Pancreas (tissue), 10 donors: ENCODE data around the gene PBRM1. TPM values are rescaled to one million over a fixed set of nuclear protein-coding genes. Genes with fewer than 3 reads are reported as not detected.

Source experiments
- ATAC-seq, 4 donors: fragments of 200-7000 bp; cut with Tn5 transposase; one replicate each; pipeline versions ENCODE4 v1.8.0 to v1.9.1; 2020; ENCODE audit warnings: mild to moderate bottlenecking in 4 of 4, moderate library complexity in 4 of 4
- DNase-seq, 6 donors: peaks; one replicate each; pipeline ENCODE4 v3.0.0-alpha.2; 2020
- FAIRE-seq: peaks from 2 replicates; lab custom pipeline; 2012; peaks lifted over from hg19 to GRCh38; lab: Jason Lieb, UNC
- H3K27ac ChIP-seq, 4 donors: fragments of 200-600 bp; sonication (generic); 1 replicate in 3 of 4; 2 replicates in 1 of 4; pipeline versions ENCODE4 v1.5.0 to v1.8.0; 2020
- H3K27me3 ChIP-seq, 4 donors: fragments of 200-600 bp; one replicate each; pipeline ENCODE4 v1.8.0; 2021
- H3K36me3 ChIP-seq, 3 donors: fragments of 200-600 bp; sonication (generic) in 1 of 3; one replicate each; pipeline versions ENCODE4 v1.5.0 to v1.8.0; 2020 to 2021
- H3K4me1 ChIP-seq, 3 donors: fragments of 200-600 bp; one replicate each; pipeline ENCODE4 v1.8.0; 2021
- H3K4me3 ChIP-seq, 4 donors: fragments of 200-600 bp; sonication (generic) in 2 of 4; one replicate each; pipeline versions ENCODE4 v1.5.0 to v1.8.0; 2020 to 2021
- H3K9me3 ChIP-seq, 4 donors: fragments of 200-600 bp; one replicate each; pipeline ENCODE4 v1.8.0; 2021
- CTCF ChIP-seq, 4 donors: fragments of 200-600 bp; sonication (generic) in 3 of 4; IDR thresholded peaks; one replicate each; pipeline versions ENCODE4 v1.5.0 to v1.8.0; 2021; ENCODE audit warnings: antibody characterized with exemption in 4 of 4
- WGBS, 2 donors: extraction: QIAGEN DNeasy Blood & Tissue Kit; methylation state at CpG; one replicate each; pipeline ENCODE4 v1.1.7; 2013; 5-methylcytosine and 5-hydroxymethylcytosine counted together
- intact Hi-C, 3 donors: fragments of 100-400 bp; cut with DNase I; formaldehyde crosslinking; loops; one replicate each; pipeline versions ENCODE4 v1.11.1 to v1.14.2; 2022
- polyA plus RNA-seq, 2 donors: library from polyadenylated mRNA; stranded (reverse); fragments of 200-250 nt; gene quantifications; one replicate each; pipeline ENCODE4 v1.2.3, GENCODE V29; 2013
- total RNA-seq, 6 donors: library from RNA; stranded (reverse); fragmentation: NEBNext Ultra II Directional in 4 of 6; extraction: Animal tissue kit (Norgen Biotek cat#: 25700) in 4 of 6; gene quantifications; one replicate each; pipeline versions ENCODE4 v1.2.1 to v1.2.4, GENCODE V29; 2021 to 2023
- donor health status: healthy with polysubstance abuse.
- donor health status: DM: no; HTN: no; CAD: no; lungs with moderate emphysema.
- donor health status: DM: no; HTN: no; CAD: no.
- donor health status: control.
- donor health status: control.
- donor health status: Bipolar disorder and iron deficiency.
- donor health status: DM: yes; HTN: yes; CAD: no.
- donor health status: DM: no; HTN: no; CAD: no.
- donor health status: DM: no; HTN: no; CAD: no.
- donor health status: DM: yes; HTN: yes; CAD: no.

The PBRM1 gene
- total and polyA plus RNA-seq, 8 donors, result 7.4 to 34.9 (median 22.5) TPM

GRCh38 chr3:52561028-52561747, 124.5 kb downstream of the PBRM1 start:
- peaks cover 0 to 33% (median 24%) of the 10 kb centered on the region in 3 donors for H3K36me3 ChIP-seq

GRCh38 chr3:52558436-52558835, 127.3 kb downstream of the PBRM1 start:
- DNase-seq (no peak), FAIRE-seq (no peak), ATAC-seq (no peak)
- H3K4me3 ChIP-seq, result no peak overlapping the region
- H3K9me3 ChIP-seq, result no peaks in the 10 kb centered on the region
- WGBS, 2 donors, result 96 to 97% methylated on average over 5 of the region's 5 CpGs
- H3K27ac ChIP-seq, result no peak overlapping the region
- peaks cover 0 to 27% (median 18%) of the 10 kb centered on the region in 3 donors for H3K36me3 ChIP-seq
- H3K4me1 ChIP-seq, result peaks cover 27 to 28% (median 28%) of the 10 kb centered on the region in 3 donors
- H3K27me3 ChIP-seq, result no peaks in the 10 kb centered on the region
- intact Hi-C loops, result no loop called here
- TF ChIP-seq CTCF (IDR thresholded peaks at IDR 0.05), result no peak

More at GRCh38 chr3:52561028-52561747, 124.5 kb downstream of the PBRM1 start:
- H3K27ac ChIP-seq, result no peak overlapping the region
- no peak overlapping the region for H3K4me3 ChIP-seq
- no peak for DNase-seq
- H3K9me3 ChIP-seq, result no peaks in the 10 kb centered on the region
- intact Hi-C loops, result no loop called here
- no peak for FAIRE-seq
- peaks cover 6 to 8% (median 8%) of the 10 kb centered on the region in 3 donors for H3K4me1 ChIP-seq
- no peak for TF ChIP-seq CTCF (IDR thresholded peaks at IDR 0.05)
- no peaks in the 10 kb centered on the region for H3K27me3 ChIP-seq
- WGBS, 2 donors, result 75 to 78% methylated on average over 4 of the region's 4 CpGs
- ATAC-seq, result no peak

GRCh38 chr3:52557011-52557960, 128.4 kb downstream of the PBRM1 start:
- DNase-seq, result no peak
- intact Hi-C loops, result no loop called here
- Histone ChIP-seq H3K4me1 (peaks cover 27 to 28% (median 28%) of the 10 kb centered on the region in 3 donors), H3K9me3 (no peaks in the 10 kb centered on the region), H3K27ac (no peak overlapping the region), H3K36me3 (peaks cover 0 to 21% (median 13%) of the 10 kb centered on the region in 3 donors), H3K4me3 (no peak overlapping the region), H3K27me3 (no peaks in the 10 kb centered on the region)
- WGBS, 2 donors, result 65 to 66% methylated on average over 9 of the region's 9 CpGs
- TF ChIP-seq CTCF (IDR thresholded peaks at IDR 0.05), result no peak
- FAIRE-seq, result no peak
- no peak for ATAC-seq

GRCh38 chr3:52555056-52555455, 130.7 kb downstream of the PBRM1 start:
- H3K4me3 ChIP-seq, result no peak overlapping the region
- intact Hi-C loops, result no loop called here
- peaks cover 27 to 28% (median 28%) of the 10 kb centered on the region in 3 donors for H3K4me1 ChIP-seq
- DNase-seq (no peak), FAIRE-seq (no peak), ATAC-seq (no peak)
- peaks cover 0 to 13% (median 12%) of the 10 kb centered on the region in 3 donors for H3K36me3 ChIP-seq
- H3K9me3 ChIP-seq, result no peaks in the 10 kb centered on the region
- H3K27me3 ChIP-seq, result no peaks in the 10 kb centered on the region
- TF ChIP-seq CTCF (IDR thresholded peaks at IDR 0.05), result no peak
- 84 to 95% methylated on average over 1 of the region's 1 CpG for WGBS, 2 donors
- no peak overlapping the region for H3K27ac ChIP-seq
